HL-60 (cell line): Measurements from ENCODE around the gene KDM4C.

Experiments
- CTCF ChIP-seq: IDR thresholded peaks from one replicate; pipeline ENCODE4 v1.5.1; 2011; ENCODE audit warnings: low read length, control low read depth, inconsistent platforms; ENCODE audit not compliant: insufficient read depth
- POLR2AphosphoS5 ChIP-seq: IDR thresholded peaks from 2 replicates; pipeline ENCODE4 v1.6.1; 2012; ENCODE audit warnings: low read depth
- REST ChIP-seq: IDR thresholded peaks from 2 replicates; pipeline ENCODE4 v1.6.1; 2012; ENCODE audit warnings: low read depth; ENCODE audit not compliant: insufficient replicate concordance

- TF ChIP-seq CTCF (no peak), REST (no peak), POLR2AphosphoS5 (no peak)
Measured at GRCh38 chr9:6938873-6939272, 181.1 kb downstream of the KDM4C start.
